ENCODE measurements around the gene ZBTB7B. TPM values are rescaled to one million over a fixed set of nuclear protein-coding genes. Genes with fewer than 3 reads are reported as not detected.

ZBTB7B gene
- total and polyA plus RNA-seq, 9 of the 15 experiments (the other 6 are each of a cell fraction or from before 2014, with no cell fraction given): 0.04 to 46.5 (median 15.2) TPM

DNA sequence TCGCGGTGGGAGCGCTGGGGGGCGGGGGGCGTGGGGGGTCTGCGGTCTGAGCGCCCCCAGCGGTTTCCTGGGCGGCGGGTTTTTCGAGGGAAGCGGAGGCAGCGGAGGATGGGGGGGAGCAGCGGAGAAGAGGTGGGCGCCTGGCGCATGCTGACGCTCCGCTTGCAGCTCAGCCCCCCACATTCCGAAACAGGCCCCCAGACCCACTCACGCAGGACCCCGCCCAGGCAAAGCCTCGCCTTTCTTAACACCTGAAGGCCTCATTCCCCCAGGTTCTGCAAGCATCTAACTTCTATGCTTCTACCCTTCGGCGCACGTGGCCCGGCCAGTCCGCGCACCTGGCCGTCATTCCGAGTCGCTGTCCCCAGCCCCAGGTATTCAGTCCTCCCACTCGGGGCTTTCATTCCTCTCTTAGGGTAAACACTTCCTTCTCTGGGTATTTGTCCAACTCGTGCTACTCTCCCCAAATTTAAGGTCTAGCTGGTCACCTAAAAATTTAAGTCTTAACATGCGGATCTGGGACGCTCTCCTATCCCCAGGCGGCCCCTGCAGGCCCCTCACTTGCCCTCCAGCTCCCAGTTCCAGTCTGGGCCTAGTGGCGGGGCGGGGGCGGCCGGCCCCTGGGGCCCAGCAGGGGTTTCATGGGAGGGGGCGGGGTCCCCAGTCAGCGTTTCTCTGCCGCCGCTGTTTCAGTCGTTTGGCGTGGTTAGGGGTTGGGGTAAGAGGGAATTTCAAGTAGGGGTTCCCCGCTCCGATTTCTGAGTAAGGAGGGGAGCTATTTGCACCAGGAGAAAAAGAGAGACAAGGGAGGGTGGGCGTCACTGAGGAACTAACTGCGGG is 2.8 kb upstream of the ZBTB7B start (continued):
- TF ChIP-seq, protein P1, sequence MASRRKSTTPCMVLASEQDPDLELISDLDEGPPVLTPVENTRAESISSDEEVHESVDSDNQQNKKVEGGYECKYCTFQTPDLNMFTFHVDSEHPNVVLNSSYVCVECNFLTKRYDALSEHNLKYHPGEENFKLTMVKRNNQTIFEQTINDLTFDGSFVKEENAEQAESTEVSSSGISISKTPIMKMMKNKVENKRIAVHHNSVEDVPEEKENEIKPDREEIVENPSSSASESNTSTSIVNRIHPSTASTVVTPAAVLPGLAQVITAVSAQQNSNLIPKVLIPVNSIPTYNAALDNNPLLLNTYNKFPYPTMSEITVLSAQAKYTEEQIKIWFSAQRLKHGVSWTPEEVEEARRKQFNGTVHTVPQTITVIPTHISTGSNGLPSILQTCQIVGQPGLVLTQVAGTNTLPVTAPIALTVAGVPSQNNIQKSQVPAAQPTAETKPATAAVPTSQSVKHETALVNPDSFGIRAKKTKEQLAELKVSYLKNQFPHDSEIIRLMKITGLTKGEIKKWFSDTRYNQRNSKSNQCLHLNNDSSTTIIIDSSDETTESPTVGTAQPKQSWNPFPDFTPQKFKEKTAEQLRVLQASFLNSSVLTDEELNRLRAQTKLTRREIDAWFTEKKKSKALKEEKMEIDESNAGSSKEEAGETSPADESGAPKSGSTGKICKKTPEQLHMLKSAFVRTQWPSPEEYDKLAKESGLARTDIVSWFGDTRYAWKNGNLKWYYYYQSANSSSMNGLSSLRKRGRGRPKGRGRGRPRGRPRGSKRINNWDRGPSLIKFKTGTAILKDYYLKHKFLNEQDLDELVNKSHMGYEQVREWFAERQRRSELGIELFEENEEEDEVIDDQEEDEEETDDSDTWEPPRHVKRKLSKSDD (conservative IDR thresholded peaks at IDR 0.05; ENCODE audit: low read length): no peak
- TF ChIP-seq NCOA1 (IDR thresholded peaks at IDR 0.05; ENCODE audit: low read depth) (no peak), TAF15 (IDR thresholded peaks at IDR 0.05; ENCODE audit: low read depth, low read length) (no peak), CCAR2 (IDR thresholded peaks at IDR 0.05; ENCODE audit: low read depth, low read length) (no peak), RBM15 (IDR thresholded peaks at IDR 0.05; ENCODE audit: insufficient read depth, low read length) (no peak), CTCFL (IDR thresholded peaks at IDR 0.05; ENCODE audit: borderline replicate concordance, insufficient read depth, low read depth, low read length, poor library complexity, severe bottlenecking) (peak; percentile 24), ETV1 (tag; conservative IDR thresholded peaks at IDR 0.05; ENCODE audit: low read depth) (no peak), CREB5 (CRISPR knock-in tag; IDR thresholded peaks at IDR 0.05) (no peak), ZNF592 (IDR thresholded peaks at IDR 0.05) (peak; percentile 87), ZBTB8A (IDR thresholded peaks at IDR 0.05; ENCODE audit: partially characterized antibody) (no peak), SREBF1 (IDR thresholded peaks at IDR 0.05; ENCODE audit: borderline replicate concordance, low read depth, low read length) (no peak), PHTF2 (CRISPR knock-in tag; IDR thresholded peaks at IDR 0.05) (no peak), ZNF134 (CRISPR knock-in tag; conservative IDR thresholded peaks at IDR 0.05) (no peak), POLR3A (IDR thresholded peaks at IDR 0.05; ENCODE audit: borderline replicate concordance, extremely low read depth, insufficient read depth, insufficient read length) (no peak), LARP7 (IDR thresholded peaks at IDR 0.05) (no peak), RAD51 (IDR thresholded peaks at IDR 0.05; ENCODE audit: borderline replicate concordance, low read depth) (peak; percentile 39; the same call in 1 of the 2 replicates), HNRNPUL1 (IDR thresholded peaks at IDR 0.05; ENCODE audit: low read length) (no peak)

Data from K562 (cell line).